Umbilical cord (tissue), 2 donors: ENCODE measurements around the gene SMAP1. TPM values are rescaled to one million over a fixed set of nuclear protein-coding genes. Genes with fewer than 3 reads are reported as not detected.

Experiments used
- DNase-seq: peaks from one replicate; pipeline ENCODE4 v3.0.0-alpha.2; 2015; ENCODE audit warnings: low spot score
- total RNA-seq: library from RNA; depleted of rRNA; stranded (reverse); fragments of >200 nt; gene quantifications from one replicate; pipeline ENCODE4 v1.2.3, GENCODE V29; 2014; ENCODE audit warnings: low replicate concordance; ENCODE audit not compliant: insufficient read depth

SMAP1 gene
- total RNA-seq, 1 donor from 2014 or later: 15.9 TPM

DNA sequence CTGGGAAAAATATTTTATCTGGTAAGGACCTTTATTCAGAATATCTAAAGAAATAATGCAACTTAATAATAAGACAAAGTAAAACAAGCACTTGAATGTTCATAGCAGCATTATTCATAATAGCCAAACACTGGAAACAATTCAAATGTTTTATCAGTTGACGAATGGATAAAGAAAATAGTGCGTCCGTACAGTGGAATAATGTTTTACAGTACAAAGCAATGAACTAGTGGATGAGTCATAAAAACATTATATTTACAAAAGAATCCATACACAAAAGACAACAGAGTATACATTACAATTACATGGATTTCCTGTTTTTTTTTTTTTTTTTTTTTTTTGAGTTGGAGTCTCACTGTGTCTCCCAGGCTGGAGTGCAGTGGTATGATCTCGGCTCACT, 12.7 kb downstream of the SMAP1 start:
- DNase-seq: no peak

DNA sequence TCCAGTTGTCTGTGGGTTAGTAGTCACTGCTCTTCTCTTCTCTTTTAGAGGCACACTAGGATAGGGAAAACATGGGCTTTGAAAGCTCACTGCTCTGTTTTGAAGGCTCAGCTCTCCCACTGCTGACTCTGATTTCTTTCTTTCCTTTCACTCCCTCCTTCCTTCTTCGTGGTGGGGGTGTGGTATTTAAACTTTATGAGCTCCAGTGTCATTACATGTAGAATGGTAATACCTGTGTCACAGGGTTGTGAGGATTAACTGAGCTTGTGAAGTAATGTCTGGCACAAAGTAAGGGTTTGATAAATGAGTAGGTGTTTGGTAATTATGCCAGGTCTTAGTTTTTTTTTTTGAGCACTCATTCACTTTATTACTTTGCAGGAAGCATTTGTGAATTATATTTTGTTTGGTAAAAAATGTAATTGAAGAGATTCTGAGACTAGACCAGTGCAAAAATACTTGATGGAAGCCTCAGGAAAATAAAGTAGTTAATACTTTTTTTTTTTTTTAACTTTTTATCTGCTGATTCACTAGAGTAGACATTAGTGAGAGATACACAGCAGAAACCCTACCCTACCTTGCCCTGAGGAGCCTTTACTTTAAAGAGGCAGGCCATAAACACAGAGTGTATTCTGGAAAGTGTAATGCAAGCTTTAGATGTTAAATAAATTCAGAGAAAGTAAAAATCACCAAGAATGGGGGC, 17.3 kb downstream of the SMAP1 start:
- no peak for DNase-seq

DNA sequence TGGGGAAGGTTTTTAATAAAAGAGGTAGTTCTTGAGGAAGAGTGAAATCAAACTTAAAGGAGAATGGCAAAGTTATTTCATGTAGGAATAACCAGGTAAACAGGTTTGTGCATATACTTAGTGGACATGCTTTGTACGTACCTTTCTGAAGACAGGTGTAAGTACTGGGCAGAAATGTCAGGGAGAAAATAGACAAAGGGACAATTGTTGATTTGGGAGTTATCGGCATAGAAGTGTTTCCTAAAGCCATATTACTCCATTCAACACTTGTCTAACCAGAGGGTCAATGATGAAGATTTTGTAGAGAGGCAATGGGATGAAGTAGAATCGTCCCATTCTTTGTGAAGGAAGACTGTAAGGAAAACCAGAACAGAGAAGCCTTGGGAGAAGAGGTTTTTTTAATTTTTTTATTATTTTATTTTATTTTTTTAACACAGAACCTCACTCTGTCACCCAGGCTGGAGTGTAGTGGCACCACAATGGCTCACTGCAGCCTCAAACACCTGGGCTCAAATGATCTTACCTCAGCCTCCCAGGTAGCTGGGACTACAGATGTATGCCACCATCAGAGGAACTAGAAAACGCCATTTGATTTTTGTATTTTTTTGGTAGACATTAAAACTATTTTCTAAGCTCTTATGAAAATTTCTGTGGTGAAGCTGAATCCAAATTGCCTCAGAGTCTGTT, 18.0 kb downstream of the SMAP1 start:
- DNase-seq: no peak

DNA sequence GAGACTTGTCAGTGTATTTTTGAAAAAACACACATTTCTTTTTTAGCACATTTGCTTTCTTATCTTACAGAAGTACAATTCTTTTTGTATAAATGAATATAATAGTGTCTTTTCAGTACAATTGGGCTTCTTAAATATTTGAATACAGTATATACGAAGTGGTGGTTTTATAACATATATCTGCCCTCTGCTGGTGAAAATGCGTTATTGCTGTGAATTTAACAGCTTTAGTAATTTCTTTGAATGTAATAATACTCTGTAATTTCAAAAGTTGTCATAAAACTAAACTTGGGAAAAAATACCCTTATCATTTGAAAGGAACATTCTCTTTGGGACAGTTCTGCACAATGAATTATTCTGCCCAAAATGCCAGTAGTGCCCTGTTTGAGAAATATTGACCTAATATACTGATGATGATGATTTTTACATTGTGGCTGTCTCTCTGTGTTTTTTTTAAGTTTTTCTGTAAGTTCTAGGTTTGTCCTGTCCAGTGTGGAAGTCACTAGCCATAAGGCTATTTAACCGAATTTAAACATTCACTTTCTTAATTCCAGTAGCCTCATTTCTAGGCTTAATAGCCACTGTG, 19.0 kb downstream of the SMAP1 start:
- DNase-seq: peak; percentile 35

DNA sequence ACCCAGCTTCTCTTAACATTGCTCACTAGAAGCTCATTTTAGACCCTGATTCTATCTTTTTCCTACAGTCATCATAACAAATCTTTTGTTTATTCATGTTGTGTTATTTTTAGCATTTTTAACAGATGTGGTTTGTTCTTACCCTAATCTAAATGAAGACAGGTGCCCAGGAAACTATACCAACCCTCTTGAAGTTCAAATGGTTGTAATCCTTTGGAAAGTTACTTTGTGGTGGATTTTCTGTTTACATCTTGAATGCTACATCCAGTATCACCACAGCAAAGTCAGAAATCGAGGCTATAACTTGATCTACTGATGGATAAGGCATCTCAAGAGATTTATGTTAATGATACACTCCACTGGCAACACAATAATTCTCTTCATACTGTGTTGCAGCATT, 26.2 kb downstream of the SMAP1 start:
- no peak for DNase-seq

DNA sequence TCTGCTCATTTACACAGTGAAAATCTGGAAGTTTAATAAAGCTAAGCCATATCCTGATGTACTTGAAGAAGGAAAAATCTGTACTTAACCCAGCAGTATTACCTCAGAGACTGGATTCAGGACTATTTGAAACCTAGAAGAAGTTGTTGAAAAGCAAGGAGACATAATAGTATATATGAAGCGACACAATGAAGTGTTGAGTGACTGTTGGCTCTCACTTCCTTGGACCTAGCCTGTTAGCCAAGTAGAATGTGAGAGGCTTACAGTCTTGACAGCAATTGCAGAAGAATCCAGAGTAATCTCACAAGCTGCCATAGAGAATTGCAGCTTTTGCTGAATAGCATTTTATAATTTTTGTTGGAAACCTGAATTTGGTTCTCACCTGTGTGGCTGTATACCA, 26.7 kb downstream of the SMAP1 start:
- no peak for DNase-seq

DNA sequence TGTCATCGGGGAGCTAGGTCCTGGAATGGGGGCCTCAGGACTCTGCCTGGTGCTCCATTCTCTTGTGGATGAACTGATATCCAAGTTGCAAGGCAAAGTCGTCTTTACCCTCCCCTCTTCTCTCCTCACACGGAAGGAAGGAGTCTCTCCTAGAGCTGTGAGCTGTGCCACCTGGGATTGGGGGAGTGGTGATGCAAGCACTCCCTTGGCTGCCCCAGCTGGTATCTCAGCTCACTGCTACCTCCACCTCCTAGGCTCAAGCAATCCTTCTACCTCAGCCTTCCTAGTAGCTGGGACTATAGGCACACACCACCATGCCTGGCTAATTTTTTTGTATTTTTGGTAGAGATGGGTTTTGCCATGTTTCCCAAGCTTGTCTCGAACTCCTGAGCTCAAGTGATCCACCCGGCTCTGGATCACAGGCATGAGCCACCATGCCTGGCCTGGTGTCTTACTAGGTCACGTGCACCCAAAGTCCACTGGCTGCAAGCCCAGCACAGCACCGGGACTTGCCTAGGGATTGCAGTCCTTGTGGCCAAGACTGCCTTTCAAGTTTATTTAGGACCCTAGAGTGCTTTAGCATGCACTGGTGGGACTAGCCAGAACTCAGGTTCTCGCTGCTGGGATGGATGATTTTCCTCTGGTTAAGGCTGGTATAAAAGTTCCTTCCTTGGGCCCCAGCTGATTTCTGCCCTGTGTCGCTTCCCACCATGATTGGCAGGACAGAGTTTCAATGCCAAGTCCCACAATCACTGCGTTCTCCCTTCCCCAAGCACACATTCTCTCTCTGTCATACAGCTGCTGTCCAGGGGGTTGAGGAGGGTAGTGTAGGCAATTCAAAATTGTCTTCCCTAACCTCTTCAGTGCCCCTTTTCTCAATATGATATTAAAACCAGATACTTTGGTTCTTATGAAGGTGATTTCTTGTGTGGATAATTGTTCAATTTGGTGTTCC, 33.5 kb downstream of the SMAP1 start:
- no peak for DNase-seq

DNA sequence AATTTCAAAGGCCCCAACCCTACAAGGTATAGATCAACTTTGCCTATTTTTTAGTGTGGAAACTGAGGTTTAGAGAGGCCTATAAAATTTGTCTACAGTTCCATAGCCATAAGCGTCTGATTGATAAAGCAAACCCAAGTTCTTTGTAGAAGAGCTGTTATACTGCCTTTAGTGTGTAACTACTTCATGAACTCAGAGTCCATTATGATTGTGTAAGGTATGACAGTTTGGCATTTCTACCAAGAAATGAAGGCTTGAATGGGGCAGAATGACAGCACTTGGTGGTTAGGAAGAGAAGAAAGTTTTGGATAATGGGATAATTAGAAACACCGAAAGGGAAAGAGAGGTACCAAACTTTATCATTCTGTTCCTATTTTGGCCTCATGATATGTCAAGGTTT, 38.1 kb downstream of the SMAP1 start:
- DNase-seq: no peak

DNA sequence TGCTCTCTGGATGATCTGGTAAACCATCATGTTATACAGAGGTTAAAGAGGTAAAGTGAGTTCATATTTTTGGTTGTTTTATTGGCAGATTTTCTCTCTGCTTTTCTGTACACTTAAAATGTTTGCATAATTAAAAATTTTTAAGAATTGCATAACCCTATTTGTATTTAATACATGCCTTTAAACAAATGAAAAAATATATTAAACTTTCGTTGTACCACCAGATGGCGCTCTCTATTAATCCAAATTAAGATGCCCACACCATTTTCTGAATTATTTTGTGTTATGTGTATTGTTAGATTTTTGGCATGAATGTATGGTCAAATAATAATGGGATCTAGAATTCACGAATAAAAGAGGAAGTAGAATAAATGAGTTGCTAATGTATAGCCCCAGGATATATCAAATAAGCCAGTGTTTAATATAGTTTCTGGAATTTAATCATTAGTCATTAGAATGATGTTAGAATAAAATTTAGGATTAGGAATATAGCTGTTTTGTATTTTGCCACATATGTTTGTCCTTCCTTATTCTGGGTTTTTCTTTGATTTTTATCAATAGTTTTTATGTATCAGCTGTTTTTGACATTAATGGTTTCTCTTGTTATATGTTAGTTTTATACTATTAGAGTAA, 38.9 kb downstream of the SMAP1 start:
- DNase-seq: peak; percentile 46

DNA sequence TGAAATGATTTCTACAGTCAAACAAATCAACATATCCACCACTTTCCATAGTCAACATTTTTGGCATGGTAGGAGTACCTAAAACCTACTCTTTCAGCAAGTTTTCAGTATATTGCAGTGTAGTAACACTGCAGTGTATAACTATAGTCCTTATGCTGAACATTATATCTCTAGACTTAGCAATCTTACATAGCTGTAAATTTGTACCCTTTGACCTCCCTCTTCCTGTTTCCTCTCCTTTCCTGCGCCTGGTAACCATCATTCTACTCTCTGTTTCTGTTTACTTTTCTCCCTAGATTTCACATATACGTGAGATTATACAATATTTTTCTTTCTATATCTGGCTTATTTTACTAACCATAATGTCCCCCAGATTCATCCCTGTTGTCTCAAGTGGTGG, 40.2 kb downstream of the SMAP1 start:
- DNase-seq: no peak

DNA sequence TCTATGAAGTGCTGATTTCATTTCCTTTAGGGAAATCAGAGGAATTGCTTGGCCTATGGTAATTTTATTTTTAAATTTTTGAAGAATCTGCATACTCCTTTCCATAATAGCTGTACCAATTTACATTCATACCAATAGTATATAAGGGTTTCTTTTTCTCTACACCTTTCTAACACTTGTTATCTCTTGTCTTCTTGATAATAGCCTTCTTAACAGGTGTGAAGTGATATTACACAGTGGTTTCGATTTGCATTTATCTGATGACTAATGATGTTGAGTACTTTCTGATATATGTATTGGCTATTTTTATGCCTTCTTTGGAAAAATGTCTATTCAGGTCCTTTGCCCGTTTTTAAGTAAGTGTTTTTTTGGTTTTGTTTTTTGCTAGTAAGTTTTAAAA, 40.8 kb downstream of the SMAP1 start:
- no peak for DNase-seq

DNA sequence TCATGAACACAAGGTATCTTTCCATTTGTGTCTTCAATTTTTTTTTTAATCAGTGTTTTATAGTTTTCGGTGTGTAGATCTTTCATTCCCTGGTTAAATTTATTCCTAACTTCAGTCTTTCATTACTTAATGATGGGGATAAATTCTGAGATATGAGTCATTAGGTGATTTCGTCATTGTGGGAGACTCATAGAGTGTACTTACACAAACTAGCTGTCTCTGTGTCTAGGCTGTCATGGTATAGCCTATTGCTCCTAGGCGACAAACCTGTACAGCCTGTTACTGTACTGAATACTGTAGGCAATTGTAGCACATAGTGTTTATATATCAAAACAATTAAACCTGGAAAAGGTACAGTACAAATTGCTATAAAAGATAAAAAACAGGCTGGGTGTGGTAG, 42.1 kb downstream of the SMAP1 start:
- DNase-seq: no peak

DNA sequence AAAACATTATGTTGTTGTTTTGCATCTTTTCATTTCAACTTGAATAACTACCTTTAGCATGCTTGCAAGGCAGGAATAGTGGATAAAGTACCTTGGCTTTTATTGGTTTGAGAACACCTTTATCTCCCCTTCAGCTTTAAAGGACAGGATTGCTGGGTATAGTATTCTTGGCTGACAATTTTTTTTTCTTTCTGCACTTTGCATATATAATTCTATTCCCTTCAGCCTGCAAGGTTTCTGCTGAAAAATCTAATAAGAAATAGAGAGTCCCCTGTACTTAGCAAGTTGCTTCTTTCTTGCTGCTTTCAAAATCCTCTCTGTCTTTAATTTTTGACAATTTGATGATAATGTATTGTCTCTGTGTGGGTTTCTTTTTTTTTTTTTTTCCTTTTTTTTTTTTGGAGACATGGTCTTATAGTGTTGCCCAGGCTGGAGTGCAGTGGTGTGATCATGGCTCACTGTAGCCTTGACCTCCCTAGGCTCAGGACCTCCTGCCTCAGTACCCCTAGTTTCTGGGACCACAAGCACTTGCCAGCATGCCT, 47.1 kb downstream of the SMAP1 start:
- DNase-seq: no peak

DNA sequence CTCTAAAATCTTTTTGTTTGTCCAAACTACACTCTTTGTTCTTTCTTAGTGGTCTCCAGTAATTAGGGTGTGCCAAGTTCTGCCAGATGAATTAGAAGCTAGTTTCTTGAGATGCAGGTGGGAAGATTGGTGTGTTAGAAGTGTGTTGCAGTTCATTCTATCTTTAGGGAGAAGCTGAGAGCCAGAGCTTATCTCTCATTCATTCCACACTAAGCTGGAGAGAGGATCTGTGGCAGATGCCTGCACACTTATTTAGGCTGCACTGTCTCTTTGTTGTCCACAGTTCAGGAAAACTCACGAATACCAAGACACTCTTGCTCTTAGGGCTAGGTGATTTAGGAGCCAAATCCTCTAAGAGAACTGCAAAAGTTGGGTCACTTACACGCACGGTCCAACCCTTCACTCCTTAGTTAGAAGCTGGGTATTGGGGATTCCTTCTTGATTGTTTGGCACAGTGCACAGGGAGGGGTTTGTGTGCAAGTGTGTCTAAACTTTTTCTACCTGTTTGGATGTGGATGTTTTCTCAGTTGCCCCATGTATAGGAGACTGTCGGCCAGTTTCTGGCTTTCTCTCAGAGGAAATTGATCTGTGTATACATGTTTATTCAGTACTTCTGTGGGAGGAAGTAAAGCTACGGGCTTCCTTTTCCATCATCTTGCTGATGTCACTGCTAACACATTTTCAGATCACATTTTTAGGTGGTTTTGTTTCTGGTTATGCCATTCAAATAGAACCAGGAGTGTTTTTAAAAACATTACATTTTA, 49.5 kb downstream of the SMAP1 start:
- DNase-seq: peak; percentile 5

DNA sequence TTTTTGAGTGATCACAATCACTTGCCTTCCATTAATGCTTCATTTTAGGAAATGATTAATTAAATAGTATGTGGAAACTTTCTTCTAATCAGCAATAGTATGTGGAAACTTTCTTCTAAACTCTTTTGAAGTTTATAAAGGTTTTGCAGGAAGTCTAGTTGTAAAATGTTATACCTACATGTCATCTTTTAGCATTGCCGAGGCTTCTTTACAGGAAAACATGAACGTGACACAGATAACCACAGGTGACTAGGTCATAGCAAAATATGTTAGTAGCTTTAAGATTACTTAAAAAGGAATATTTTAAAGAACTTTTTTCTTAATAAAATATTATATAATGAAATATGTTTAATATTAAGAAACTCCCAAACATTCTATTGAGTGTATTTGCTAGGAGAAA, 56.8 kb downstream of the SMAP1 start:
- no peak for DNase-seq

DNA sequence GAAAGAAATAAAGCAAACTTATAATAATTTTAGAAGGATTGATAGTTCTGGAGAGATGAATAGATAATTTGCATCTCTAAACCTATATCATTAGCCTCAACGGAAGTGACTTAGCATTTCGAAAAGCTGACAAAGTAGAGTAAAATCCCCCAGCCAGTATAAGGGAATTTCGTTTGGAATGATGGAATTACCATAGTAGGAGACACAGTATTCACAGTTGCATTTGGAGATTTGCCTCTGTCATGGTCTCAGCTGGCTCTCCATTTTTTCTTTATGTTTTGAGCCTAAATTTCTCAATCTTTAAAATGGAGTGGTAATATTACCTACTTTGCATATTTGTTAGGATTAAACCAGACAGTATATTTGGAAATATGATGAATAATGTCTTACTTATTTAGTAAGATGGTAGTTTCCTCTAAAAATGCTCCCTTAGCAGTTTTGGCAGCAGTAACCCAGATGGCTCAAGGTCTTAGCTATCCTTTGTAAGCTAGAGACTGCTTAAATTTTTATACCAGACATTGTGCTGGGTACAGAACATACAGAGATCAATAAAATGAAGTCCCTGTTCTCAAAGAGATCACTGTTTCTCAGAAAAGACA, 58.2 kb downstream of the SMAP1 start:
- peak; percentile 52 for DNase-seq

DNA sequence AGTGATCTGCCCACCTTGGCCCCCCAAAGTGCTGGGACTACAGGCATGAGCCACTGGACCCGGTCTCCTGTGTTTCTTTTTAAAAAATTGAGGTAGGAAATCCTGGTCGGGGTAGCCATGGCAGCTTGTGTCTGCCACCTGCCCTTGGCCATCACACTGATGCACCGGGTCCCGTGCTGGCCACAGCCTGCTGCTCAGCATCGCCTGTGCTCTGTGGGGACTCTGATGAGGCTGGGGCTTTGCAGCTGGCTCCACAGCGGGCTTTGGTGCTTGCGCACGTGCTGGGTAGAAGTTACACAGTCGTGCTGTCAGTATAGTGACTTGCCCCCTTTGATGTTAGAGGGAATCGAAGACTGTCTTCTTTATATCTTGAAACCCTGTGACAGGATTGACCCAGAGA, 66.7 kb downstream of the SMAP1 start:
- no peak for DNase-seq

DNA sequence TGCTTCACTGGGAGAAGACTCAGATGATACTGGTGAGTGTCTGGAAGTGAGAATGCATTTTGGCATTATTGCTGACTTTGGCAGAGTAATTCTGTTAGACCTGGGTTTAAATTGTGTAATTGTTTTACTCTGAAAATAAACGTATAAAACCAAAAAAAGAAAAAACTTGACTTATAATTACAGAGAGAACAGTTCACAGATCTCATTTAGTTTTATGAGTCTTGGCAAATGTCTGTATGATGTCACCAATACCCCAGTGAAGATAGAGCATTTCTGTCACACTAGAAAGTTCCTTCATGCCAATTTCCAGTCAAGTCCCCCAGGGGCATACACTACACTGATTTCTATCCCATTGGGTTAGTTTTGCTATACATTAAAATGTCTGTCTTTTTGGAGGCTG, 67.3 kb downstream of the SMAP1 start:
- no peak for DNase-seq

DNA sequence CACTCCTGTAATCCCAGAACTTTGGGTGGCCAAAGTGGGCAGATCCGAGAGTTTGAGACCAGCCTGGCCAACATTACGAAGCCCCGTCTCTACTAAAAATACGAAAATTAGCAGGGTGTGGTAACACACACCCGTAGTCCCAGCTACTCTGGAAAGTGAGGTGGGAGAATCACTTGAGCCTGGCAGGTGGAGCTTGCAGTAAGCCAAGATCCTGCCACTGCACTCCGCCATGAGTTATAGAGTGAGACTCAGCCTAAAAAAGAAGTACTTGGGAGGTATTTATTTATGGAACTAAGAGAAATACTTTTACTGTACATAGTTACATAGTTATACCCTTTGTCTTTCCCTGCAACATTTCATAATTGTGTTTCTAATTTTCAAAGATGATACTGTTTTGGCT, 67.8 kb downstream of the SMAP1 start:
- DNase-seq: no peak

DNA sequence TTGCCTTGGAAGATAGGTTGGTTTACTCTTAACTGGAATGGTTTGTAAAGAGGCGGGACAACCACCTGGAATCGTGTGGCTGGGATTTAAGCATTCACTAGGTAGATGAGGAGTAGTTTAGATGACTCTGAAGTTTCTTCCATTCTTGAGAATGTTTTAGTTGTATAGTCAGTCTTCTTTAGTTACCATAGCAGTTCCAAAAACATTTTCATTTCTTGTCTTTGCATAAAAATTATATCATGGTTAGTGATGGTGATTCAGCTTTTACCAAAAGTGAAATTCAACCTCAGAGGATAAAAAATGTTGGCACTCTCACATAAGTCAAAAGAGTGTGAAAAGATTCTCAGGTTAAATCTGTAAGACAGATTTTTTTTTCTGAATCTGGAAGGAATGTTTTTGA, 70.3 kb downstream of the SMAP1 start:
- no peak for DNase-seq
